Upper lobe of left lung (tissue), 6 donors: ENCODE data around the gene BDNF. TPM values are rescaled to one million over a fixed set of nuclear protein-coding genes. Genes with fewer than 3 reads are reported as not detected.

Experiments used
- ATAC-seq, 2 donors: fragments of 200-7000 bp; cut with Tn5 transposase; one replicate each; pipeline ENCODE4 v1.9.1; 2022; ENCODE audit warnings: mild to moderate bottlenecking in 2 of 2, moderate library complexity in 2 of 2; ENCODE audit not compliant: low FRiP score in 2 of 2
- DNase-seq, 2 donors: peaks; one replicate each; pipeline ENCODE4 v3.0.0-alpha.2; 2019 to 2020
- H3K27ac ChIP-seq, 4 donors: fragments of 200-600 bp; sonication (generic); one replicate each; pipeline ENCODE4 v1.5.1; 2016 to 2019
- H3K27me3 ChIP-seq, 4 donors: fragments of 200-600 bp; sonication (generic); one replicate each; pipeline ENCODE4 v1.5.1; 2017 to 2019
- H3K36me3 ChIP-seq, 4 donors: fragments of 200-600 bp; sonication (generic); one replicate each; pipeline ENCODE4 v1.5.1; 2016 to 2019
- H3K4me1 ChIP-seq, 4 donors: fragments of 200-600 bp; sonication (generic); one replicate each; pipeline ENCODE4 v1.5.1; 2018 to 2019
- H3K4me3 ChIP-seq, 4 donors: fragments of 200-600 bp; sonication (generic); one replicate each; pipeline ENCODE4 v1.5.1; 2017 to 2019; ENCODE audit warnings: mild to moderate bottlenecking in 2 of 4, moderate library complexity in 1 of 4
- H3K9me3 ChIP-seq, 4 donors: fragments of 200-600 bp; sonication (generic); one replicate each; pipeline ENCODE4 v1.5.1; 2018 to 2019
- CTCF ChIP-seq, 6 experiments: fragments of 450-650 bp in 4 of 6; fragments of 200-600 bp in 2 of 6; sonication (generic) in 2 of 6; IDR thresholded peaks; one replicate each; pipeline ENCODE4 v1.5.1; 2016 to 2019; ENCODE audit warnings: antibody characterized with exemption in 6 of 6
- EP300 ChIP-seq, 4 donors: sonication (generic); formaldehyde crosslinking; IDR thresholded peaks; one replicate each; pipeline ENCODE4 v1.5.1; 2017; ENCODE audit warnings: antibody characterized with exemption in 4 of 4, control low read depth in 2 of 4
- POLR2A ChIP-seq, 4 donors: fragments of 450-650 bp; IDR thresholded peaks; one replicate each; pipeline ENCODE4 v1.5.1; 2016 to 2017; ENCODE audit warnings: antibody characterized with exemption in 4 of 4, mild to moderate bottlenecking in 2 of 4
- POLR2AphosphoS5 ChIP-seq, 2 donors: sonication (generic); formaldehyde crosslinking; IDR thresholded peaks; one replicate each; pipeline ENCODE4 v1.5.1; 2017; ENCODE audit warnings: antibody characterized with exemption in 2 of 2
- WGBS, 2 donors: methylation state at CpG; one replicate each; pipeline ENCODE4 v1.1.5; 2017 to 2018; 5-methylcytosine and 5-hydroxymethylcytosine counted together
- total RNA-seq, 6 donors: library from RNA; depleted of rRNA in 4 of 6; stranded (reverse); fragments of >200 nt in 4 of 6; gene quantifications; one replicate each; pipeline versions ENCODE4 v1.1.0 to v1.2.1, GENCODE V29; 2016 to 2021
- donor health status: DM: no; HTN: no; CAD: no; lungs with moderate emphysema.
- donor health status: DM: no; HTN: yes; CAD: no; lungs with severe emphysema.

Gene BDNF
- total RNA-seq, 6 donors from 2014 or later = 1.0 to 5.4 (median 3.8) TPM

- H3K36me3 ChIP-seq = no peaks in the 10 kb centered on the region
- no peak overlapping the region for H3K4me3 ChIP-seq
- ATAC-seq = no peak
- TF ChIP-seq POLR2AphosphoS5 (IDR thresholded peaks at IDR 0.05) (no peak), POLR2A (IDR thresholded peaks at IDR 0.05) (no peak), CTCF (IDR thresholded peaks at IDR 0.05) (no peak)
- H3K27ac ChIP-seq = no peak overlapping the region
- WGBS, 2 donors = 72 to 74% methylated on average over 8 of the region's 8 CpGs
- DNase-seq = no peak
- H3K4me1 ChIP-seq = no peaks in the 10 kb centered on the region
- no peaks in the 10 kb centered on the region for H3K27me3 ChIP-seq
- H3K9me3 ChIP-seq = no peaks in the 10 kb centered on the region
Observed at GRCh38 chr11:27653990-27654758, 46.1 kb downstream of the BDNF start.

DNA sequence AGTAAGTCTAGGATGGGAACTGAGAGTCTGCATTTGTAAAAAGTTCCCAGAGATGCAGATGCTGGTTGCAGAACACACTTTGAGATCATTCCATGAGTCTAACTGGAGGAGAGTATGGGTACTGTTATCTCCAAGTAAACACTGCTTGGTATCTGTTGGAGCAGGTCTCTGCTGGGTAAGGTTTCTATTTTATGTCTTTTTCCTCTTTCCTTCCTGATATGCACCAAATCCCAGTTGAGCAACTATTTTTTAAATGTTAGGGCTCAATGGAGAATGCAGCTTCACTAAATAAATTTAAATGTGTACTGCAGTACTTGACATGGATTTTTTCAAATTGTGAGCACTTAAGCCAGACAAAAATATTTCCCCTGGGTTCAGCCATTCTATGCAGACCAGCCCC lies 48.5 kb downstream of the BDNF start:
- Histone ChIP-seq H3K4me3 (no peak overlapping the region), H3K36me3 (no peaks in the 10 kb centered on the region), H3K27me3 (no peaks in the 10 kb centered on the region), H3K27ac (no peak overlapping the region), H3K4me1 (no peaks in the 10 kb centered on the region), H3K9me3 (no peaks in the 10 kb centered on the region)
- TF ChIP-seq POLR2A (IDR thresholded peaks at IDR 0.05) (no peak), CTCF (IDR thresholded peaks at IDR 0.05) (no peak), EP300 (IDR thresholded peaks at IDR 0.05) (no peak)
- ATAC-seq (no peak), DNase-seq (no peak)

- Histone ChIP-seq H3K4me1 (no peaks in the 10 kb centered on the region), H3K36me3 (no peaks in the 10 kb centered on the region), H3K27me3 (no peaks in the 10 kb centered on the region), H3K27ac (no peak overlapping the region), H3K9me3 (no peaks in the 10 kb centered on the region), H3K4me3 (no peak overlapping the region)
- no peak for TF ChIP-seq CTCF (IDR thresholded peaks at IDR 0.05)
- TF ChIP-seq EP300 (IDR thresholded peaks at IDR 0.05) = no peak
- no peak for TF ChIP-seq POLR2A (IDR thresholded peaks at IDR 0.05)
- no peak for TF ChIP-seq POLR2AphosphoS5 (IDR thresholded peaks at IDR 0.05)
- no peak for DNase-seq
- no peak for ATAC-seq
- WGBS, 2 donors = 88% methylated on average over 4 of the region's 4 CpGs
Observed at GRCh38 chr11:27650988-27651387, 49.3 kb downstream of the BDNF start.

- ATAC-seq (no peak), DNase-seq (no peak)
- Histone ChIP-seq H3K27me3 (no peaks in the 10 kb centered on the region), H3K4me3 (no peak overlapping the region), H3K4me1 (no peaks in the 10 kb centered on the region), H3K27ac (no peak overlapping the region), H3K36me3 (no peaks in the 10 kb centered on the region), H3K9me3 (no peaks in the 10 kb centered on the region)
- 75 to 81% methylated on average over 2 of the region's 2 CpGs for WGBS, 2 donors
- TF ChIP-seq POLR2A (IDR thresholded peaks at IDR 0.05) (no peak), EP300 (IDR thresholded peaks at IDR 0.05) (no peak), POLR2AphosphoS5 (IDR thresholded peaks at IDR 0.05) (no peak), CTCF (IDR thresholded peaks at IDR 0.05) (no peak)
Observed at GRCh38 chr11:27649800-27650199, 50.5 kb downstream of the BDNF start.

- DNase-seq (no peak), ATAC-seq (no peak)
- no peaks in the 10 kb centered on the region for H3K9me3 ChIP-seq
- no peaks in the 10 kb centered on the region for H3K27me3 ChIP-seq
- no peaks in the 10 kb centered on the region for H3K36me3 ChIP-seq
- H3K27ac ChIP-seq = no peak overlapping the region
- no peaks in the 10 kb centered on the region for H3K4me1 ChIP-seq
- TF ChIP-seq EP300 (IDR thresholded peaks at IDR 0.05) (no peak), POLR2A (IDR thresholded peaks at IDR 0.05) (no peak), CTCF (IDR thresholded peaks at IDR 0.05) (no peak), POLR2AphosphoS5 (IDR thresholded peaks at IDR 0.05) (no peak)
- no peak overlapping the region for H3K4me3 ChIP-seq
Observed at GRCh38 chr11:27648840-27649239, 51.4 kb downstream of the BDNF start.
